ENCODE data around the gene SIAH2. TPM values are rescaled to one million over a fixed set of nuclear protein-coding genes. Genes with fewer than 3 reads are reported as not detected.

SIAH2 gene
- total RNA-seq, 1 experiment from 2014 or later = 17.1 TPM

DNA sequence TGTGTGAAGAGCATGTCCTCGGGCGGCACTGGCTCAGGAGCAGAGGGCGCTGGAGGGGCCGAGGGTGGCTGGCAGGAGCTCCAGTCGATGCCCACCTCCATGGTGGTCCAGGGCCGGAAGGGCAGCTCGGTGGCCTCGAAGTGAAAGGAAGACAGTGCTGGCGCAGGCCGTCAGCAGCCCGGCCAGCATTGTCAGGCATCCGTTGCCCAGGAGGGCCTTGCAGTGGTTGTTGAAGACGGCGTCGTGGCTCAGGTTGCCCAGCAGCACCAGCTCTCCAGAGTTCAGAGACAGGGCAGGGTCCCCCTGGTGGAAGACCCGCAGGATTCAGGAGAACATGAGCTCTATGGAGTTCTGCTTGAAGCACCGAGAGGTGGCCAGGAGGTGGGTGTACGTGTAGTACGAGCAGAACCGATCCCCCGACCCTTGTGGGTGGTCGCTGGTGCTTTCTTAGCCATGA is 16.5 kb upstream of the SIAH2 start:
- CTCF ChIA-PET = interaction anchor here (0.6 to 4.0 kb wide), 22 partner anchors 8 to 377 kb away, joined by 3 to 34 read pairs (median 4); partner anchors contain the start of genes MED12L and SIAH2
- ATAC-seq (peak; percentile 95), DNase-seq (ENCODE audit: low spot score) (peak; percentile 60)
- Mint-ChIP-seq H3K4me1 (no peaks in the 10 kb centered on the region), H3K36me3 (no peaks in the 10 kb centered on the region), H3K27ac (no peak overlapping the region), H3K27me3 (ENCODE audit: low read depth) (no peaks in the 10 kb centered on the region; the same call in 1 of the 2 replicates), H3K9me3 (peaks cover 4% of the 10 kb centered on the region), H3K4me3 (no peak overlapping the region)
- TF ChIP-seq SOX15 (CRISPR knock-in tag; IDR thresholded peaks at IDR 0.05) (no peak), SMAD3 (CRISPR knock-in tag; IDR thresholded peaks at IDR 0.05; ENCODE audit: borderline replicate concordance) (no peak), FOXK1 (CRISPR knock-in tag; IDR thresholded peaks at IDR 0.05) (no peak), ESRRA (CRISPR knock-in tag; IDR thresholded peaks at IDR 0.05; ENCODE audit: borderline replicate concordance) (no peak), IRF2 (CRISPR knock-in tag; IDR thresholded peaks at IDR 0.05; ENCODE audit: borderline replicate concordance, low read depth) (no peak)
- TF ChIP-seq, protein P1, sequence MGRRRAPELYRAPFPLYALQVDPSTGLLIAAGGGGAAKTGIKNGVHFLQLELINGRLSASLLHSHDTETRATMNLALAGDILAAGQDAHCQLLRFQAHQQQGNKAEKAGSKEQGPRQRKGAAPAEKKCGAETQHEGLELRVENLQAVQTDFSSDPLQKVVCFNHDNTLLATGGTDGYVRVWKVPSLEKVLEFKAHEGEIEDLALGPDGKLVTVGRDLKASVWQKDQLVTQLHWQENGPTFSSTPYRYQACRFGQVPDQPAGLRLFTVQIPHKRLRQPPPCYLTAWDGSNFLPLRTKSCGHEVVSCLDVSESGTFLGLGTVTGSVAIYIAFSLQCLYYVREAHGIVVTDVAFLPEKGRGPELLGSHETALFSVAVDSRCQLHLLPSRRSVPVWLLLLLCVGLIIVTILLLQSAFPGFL (CRISPR knock-in tag; IDR thresholded peaks at IDR 0.05; ENCODE audit: borderline replicate concordance) = no peak
- TF ChIP-seq, protein P2, sequence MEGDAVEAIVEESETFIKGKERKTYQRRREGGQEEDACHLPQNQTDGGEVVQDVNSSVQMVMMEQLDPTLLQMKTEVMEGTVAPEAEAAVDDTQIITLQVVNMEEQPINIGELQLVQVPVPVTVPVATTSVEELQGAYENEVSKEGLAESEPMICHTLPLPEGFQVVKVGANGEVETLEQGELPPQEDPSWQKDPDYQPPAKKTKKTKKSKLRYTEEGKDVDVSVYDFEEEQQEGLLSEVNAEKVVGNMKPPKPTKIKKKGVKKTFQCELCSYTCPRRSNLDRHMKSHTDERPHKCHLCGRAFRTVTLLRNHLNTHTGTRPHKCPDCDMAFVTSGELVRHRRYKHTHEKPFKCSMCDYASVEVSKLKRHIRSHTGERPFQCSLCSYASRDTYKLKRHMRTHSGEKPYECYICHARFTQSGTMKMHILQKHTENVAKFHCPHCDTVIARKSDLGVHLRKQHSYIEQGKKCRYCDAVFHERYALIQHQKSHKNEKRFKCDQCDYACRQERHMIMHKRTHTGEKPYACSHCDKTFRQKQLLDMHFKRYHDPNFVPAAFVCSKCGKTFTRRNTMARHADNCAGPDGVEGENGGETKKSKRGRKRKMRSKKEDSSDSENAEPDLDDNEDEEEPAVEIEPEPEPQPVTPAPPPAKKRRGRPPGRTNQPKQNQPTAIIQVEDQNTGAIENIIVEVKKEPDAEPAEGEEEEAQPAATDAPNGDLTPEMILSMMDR (IDR thresholded peaks at IDR 0.05) = 0 out of 2 replicates have a peak, but pooled peaks have one; percentile 15
- TF ChIP-seq, protein P3, sequence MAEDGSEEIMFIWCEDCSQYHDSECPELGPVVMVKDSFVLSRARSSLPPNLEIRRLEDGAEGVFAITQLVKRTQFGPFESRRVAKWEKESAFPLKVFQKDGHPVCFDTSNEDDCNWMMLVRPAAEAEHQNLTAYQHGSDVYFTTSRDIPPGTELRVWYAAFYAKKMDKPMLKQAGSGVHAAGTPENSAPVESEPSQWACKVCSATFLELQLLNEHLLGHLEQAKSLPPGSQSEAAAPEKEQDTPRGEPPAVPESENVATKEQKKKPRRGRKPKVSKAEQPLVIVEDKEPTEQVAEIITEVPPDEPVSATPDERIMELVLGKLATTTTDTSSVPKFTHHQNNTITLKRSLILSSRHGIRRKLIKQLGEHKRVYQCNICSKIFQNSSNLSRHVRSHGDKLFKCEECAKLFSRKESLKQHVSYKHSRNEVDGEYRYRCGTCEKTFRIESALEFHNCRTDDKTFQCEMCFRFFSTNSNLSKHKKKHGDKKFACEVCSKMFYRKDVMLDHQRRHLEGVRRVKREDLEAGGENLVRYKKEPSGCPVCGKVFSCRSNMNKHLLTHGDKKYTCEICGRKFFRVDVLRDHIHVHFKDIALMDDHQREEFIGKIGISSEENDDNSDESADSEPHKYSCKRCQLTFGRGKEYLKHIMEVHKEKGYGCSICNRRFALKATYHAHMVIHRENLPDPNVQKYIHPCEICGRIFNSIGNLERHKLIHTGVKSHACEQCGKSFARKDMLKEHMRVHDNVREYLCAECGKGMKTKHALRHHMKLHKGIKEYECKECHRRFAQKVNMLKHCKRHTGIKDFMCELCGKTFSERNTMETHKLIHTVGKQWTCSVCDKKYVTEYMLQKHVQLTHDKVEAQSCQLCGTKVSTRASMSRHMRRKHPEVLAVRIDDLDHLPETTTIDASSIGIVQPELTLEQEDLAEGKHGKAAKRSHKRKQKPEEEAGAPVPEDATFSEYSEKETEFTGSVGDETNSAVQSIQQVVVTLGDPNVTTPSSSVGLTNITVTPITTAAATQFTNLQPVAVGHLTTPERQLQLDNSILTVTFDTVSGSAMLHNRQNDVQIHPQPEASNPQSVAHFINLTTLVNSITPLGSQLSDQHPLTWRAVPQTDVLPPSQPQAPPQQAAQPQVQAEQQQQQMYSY (CRISPR knock-in tag; IDR thresholded peaks at IDR 0.05) = no peak
- TF ChIP-seq, protein P4, sequence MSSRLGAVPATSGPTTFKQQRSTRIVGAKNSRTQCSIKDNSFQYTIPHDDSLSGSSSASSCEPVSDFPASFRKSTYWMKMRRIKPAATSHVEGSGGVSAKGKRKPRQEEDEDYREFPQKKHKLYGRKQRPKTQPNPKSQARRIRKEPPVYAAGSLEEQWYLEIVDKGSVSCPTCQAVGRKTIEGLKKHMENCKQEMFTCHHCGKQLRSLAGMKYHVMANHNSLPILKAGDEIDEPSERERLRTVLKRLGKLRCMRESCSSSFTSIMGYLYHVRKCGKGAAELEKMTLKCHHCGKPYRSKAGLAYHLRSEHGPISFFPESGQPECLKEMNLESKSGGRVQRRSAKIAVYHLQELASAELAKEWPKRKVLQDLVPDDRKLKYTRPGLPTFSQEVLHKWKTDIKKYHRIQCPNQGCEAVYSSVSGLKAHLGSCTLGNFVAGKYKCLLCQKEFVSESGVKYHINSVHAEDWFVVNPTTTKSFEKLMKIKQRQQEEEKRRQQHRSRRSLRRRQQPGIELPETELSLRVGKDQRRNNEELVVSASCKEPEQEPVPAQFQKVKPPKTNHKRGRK (CRISPR knock-in tag; IDR thresholded peaks at IDR 0.05; ENCODE audit: borderline replicate concordance) = no peak
- TF ChIP-seq, protein P5, sequence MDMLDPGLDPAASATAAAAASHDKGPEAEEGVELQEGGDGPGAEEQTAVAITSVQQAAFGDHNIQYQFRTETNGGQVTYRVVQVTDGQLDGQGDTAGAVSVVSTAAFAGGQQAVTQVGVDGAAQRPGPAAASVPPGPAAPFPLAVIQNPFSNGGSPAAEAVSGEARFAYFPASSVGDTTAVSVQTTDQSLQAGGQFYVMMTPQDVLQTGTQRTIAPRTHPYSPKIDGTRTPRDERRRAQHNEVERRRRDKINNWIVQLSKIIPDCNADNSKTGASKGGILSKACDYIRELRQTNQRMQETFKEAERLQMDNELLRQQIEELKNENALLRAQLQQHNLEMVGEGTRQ (CRISPR knock-in tag; IDR thresholded peaks at IDR 0.05) = 0 out of 2 replicates have a peak, but pooled peaks have one; percentile 17
- POLR2A ChIA-PET = no interaction called here

DNA sequence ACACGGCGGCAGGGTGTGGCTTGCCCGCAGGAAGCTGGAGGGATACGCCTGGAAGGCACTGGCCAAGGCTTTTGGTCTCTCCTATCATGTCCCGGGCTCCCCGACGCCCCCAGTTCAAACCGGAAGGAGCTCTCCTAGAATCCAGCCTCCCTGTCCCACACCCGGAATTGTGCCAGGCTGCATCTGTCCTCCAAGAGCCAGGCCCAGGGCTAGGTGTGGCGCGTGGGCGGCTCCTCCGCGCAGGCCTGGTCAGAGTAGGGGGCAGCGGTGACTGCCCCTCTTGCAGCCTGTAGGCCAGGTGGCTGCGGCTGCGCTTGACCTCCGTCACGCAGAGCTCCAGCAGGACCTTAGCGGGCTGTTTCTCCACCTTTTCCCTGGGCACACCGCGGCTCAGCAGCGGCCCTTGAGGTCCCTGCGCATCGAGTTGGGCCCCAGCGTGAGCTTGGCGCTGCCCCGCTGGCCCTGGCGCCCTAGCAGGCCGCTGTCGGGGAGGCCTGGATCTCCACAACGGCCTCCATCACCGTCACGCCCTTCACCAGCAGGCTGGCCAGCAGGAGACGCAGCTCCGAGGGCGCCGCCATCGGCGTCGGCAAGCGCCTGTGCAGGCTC is 15.9 kb upstream of the SIAH2 start:
- Mint-ChIP-seq H3K27ac (no peak overlapping the region), H3K9me3 (peaks cover 4% of the 10 kb centered on the region), H3K27me3 (ENCODE audit: low read depth) (no peaks in the 10 kb centered on the region; the same call in 1 of the 2 replicates), H3K4me3 (no peak overlapping the region), H3K4me1 (no peaks in the 10 kb centered on the region), H3K36me3 (no peaks in the 10 kb centered on the region)
- DNase-seq (ENCODE audit: low spot score) = no peak
- TF ChIP-seq, protein P6, sequence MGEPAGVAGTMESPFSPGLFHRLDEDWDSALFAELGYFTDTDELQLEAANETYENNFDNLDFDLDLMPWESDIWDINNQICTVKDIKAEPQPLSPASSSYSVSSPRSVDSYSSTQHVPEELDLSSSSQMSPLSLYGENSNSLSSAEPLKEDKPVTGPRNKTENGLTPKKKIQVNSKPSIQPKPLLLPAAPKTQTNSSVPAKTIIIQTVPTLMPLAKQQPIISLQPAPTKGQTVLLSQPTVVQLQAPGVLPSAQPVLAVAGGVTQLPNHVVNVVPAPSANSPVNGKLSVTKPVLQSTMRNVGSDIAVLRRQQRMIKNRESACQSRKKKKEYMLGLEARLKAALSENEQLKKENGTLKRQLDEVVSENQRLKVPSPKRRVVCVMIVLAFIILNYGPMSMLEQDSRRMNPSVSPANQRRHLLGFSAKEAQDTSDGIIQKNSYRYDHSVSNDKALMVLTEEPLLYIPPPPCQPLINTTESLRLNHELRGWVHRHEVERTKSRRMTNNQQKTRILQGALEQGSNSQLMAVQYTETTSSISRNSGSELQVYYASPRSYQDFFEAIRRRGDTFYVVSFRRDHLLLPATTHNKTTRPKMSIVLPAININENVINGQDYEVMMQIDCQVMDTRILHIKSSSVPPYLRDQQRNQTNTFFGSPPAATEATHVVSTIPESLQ (CRISPR knock-in tag; IDR thresholded peaks at IDR 0.05) = no peak
- TF ChIP-seq ZNF219 (CRISPR knock-in tag; IDR thresholded peaks at IDR 0.05; ENCODE audit: borderline replicate concordance) (no peak), TEAD1 (CRISPR knock-in tag; IDR thresholded peaks at IDR 0.05) (no peak), NFYB (CRISPR knock-in tag; conservative IDR thresholded peaks at IDR 0.05; ENCODE audit: low read depth) (no peak), SMAD4 (CRISPR knock-in tag; IDR thresholded peaks at IDR 0.05) (no peak), OVOL2 (CRISPR knock-in tag; IDR thresholded peaks at IDR 0.05; ENCODE audit: borderline replicate concordance) (no peak)
- TF ChIP-seq, protein P7, sequence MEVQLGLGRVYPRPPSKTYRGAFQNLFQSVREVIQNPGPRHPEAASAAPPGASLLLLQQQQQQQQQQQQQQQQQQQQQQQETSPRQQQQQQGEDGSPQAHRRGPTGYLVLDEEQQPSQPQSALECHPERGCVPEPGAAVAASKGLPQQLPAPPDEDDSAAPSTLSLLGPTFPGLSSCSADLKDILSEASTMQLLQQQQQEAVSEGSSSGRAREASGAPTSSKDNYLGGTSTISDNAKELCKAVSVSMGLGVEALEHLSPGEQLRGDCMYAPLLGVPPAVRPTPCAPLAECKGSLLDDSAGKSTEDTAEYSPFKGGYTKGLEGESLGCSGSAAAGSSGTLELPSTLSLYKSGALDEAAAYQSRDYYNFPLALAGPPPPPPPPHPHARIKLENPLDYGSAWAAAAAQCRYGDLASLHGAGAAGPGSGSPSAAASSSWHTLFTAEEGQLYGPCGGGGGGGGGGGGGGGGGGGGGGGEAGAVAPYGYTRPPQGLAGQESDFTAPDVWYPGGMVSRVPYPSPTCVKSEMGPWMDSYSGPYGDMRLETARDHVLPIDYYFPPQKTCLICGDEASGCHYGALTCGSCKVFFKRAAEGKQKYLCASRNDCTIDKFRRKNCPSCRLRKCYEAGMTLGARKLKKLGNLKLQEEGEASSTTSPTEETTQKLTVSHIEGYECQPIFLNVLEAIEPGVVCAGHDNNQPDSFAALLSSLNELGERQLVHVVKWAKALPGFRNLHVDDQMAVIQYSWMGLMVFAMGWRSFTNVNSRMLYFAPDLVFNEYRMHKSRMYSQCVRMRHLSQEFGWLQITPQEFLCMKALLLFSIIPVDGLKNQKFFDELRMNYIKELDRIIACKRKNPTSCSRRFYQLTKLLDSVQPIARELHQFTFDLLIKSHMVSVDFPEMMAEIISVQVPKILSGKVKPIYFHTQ (CRISPR knock-in tag; IDR thresholded peaks at IDR 0.05) = no peak
- CTCF ChIA-PET = interaction anchor here (0.9 to 4.0 kb wide), 20 partner anchors 8 to 378 kb away, joined by 3 to 34 read pairs (median 4); partner anchors contain the start of genes MED12L and SIAH2
- POLR2A ChIA-PET = no interaction called here
- ATAC-seq = no peak

Data from WTC11 (cell line).